HL-60 (cell line): ENCODE results near the gene MAST3.

Experiments used
- DNase-seq, 2 experiments: peaks; one replicate each; pipeline ENCODE4 v3.0.0-alpha.2; 2010 to 2020; ENCODE audit warnings: low read depth in 1 of 2, low spot score in 1 of 2
- H3K27ac ChIP-seq: fragments of 250-450 bp; sonication (Bioruptor Pico); replicated peaks from 2 replicates; pipeline ENCODE4 v1.5.1; 2020; ENCODE audit warnings: mild to moderate bottlenecking, moderate library complexity
- H3K27me3 ChIP-seq: fragments of 250-450 bp; sonication (Bioruptor Pico); 2 replicates; pipeline ENCODE4 v1.5.1; 2021; ENCODE audit warnings: mild to moderate bottlenecking, moderate library complexity; ENCODE audit not compliant: insufficient read depth, poor library complexity, severe bottlenecking
- H3K4me3 ChIP-seq: replicated peaks from 2 replicates; pipeline ENCODE4 v1.5.1; 2011; ENCODE audit warnings: mild to moderate bottlenecking, control low read depth, low read length; ENCODE audit not compliant: insufficient read depth
- GABPA ChIP-seq: IDR thresholded peaks from 2 replicates; pipeline ENCODE4 v1.6.1; 2012; ENCODE audit warnings: low read depth
- POLR2AphosphoS5 ChIP-seq: IDR thresholded peaks from 2 replicates; pipeline ENCODE4 v1.6.1; 2012; ENCODE audit warnings: low read depth
- REST ChIP-seq: IDR thresholded peaks from 2 replicates; pipeline ENCODE4 v1.6.1; 2012; ENCODE audit warnings: low read depth; ENCODE audit not compliant: insufficient replicate concordance
- SPI1 ChIP-seq: IDR thresholded peaks from 2 replicates; pipeline ENCODE4 v1.6.1; 2012; ENCODE audit warnings: low read depth, mild to moderate bottlenecking, borderline replicate concordance
- TF ChIP-seq, protein P1 (sequence below): IDR thresholded peaks from one replicate; pipeline ENCODE4 v1.5.1; 2011; ENCODE audit warnings: low read length, control low read depth, inconsistent platforms; ENCODE audit not compliant: insufficient read depth

The MAST3 gene

DNA sequence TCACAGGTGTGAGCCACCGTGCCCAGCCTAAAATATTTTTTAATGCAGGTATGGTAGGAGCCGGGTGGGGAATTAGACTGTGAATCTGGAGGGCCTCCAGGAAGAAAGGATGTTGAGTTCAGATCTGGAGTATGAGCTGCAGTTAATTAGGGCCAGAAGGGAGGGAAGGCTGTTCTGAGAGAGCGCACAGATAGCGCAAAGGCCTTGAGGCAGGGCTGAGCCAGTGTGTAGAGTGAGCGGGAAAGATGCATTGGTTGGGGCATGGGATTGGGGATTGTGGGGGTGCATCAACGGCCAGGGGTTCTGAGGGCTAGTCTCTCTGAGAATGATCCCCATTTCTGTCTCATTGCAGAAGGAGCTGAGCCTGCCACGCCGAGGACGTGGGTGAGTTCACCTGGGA lies 9.7 kb downstream of the MAST3 start:
- no peak for DNase-seq
- Histone ChIP-seq H3K27me3 (no peaks in the 10 kb centered on the region), H3K27ac (peak overlapping the region; percentile 88), H3K4me3 (no peak overlapping the region)
- TF ChIP-seq REST: no peak
- no peak for TF ChIP-seq GABPA
- TF ChIP-seq, protein P1, sequence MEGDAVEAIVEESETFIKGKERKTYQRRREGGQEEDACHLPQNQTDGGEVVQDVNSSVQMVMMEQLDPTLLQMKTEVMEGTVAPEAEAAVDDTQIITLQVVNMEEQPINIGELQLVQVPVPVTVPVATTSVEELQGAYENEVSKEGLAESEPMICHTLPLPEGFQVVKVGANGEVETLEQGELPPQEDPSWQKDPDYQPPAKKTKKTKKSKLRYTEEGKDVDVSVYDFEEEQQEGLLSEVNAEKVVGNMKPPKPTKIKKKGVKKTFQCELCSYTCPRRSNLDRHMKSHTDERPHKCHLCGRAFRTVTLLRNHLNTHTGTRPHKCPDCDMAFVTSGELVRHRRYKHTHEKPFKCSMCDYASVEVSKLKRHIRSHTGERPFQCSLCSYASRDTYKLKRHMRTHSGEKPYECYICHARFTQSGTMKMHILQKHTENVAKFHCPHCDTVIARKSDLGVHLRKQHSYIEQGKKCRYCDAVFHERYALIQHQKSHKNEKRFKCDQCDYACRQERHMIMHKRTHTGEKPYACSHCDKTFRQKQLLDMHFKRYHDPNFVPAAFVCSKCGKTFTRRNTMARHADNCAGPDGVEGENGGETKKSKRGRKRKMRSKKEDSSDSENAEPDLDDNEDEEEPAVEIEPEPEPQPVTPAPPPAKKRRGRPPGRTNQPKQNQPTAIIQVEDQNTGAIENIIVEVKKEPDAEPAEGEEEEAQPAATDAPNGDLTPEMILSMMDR: no peak
- no peak for TF ChIP-seq POLR2AphosphoS5
- TF ChIP-seq SPI1: no peak

GRCh38 chr19:18108897-18109296 lies 11.3 kb downstream of the MAST3 start:
- no peak for DNase-seq
- Histone ChIP-seq H3K4me3 (no peak overlapping the region), H3K27me3 (no peaks in the 10 kb centered on the region), H3K27ac (peak overlapping the region; percentile 88)
- TF ChIP-seq, protein P1: no peak
- TF ChIP-seq REST (no peak), POLR2AphosphoS5 (no peak), SPI1 (no peak), GABPA (no peak)

- H3K27ac ChIP-seq: peak overlapping the region; percentile 88
- H3K4me3 ChIP-seq: no peak overlapping the region; the same call in 1 of the 2 replicates
- no peak for DNase-seq
- H3K27me3 ChIP-seq: no peaks in the 10 kb centered on the region
- TF ChIP-seq GABPA: no peak
- TF ChIP-seq POLR2AphosphoS5: no peak
- TF ChIP-seq, protein P1: no peak
- no peak for TF ChIP-seq SPI1
- no peak for TF ChIP-seq REST
These were observed 11.8 kb downstream of the MAST3 start for GRCh38 chr19:18109341-18109732.
